SK-N-SH (cell line): ENCODE measurements around the gene ABHD12. TPM values are rescaled to one million over a fixed set of nuclear protein-coding genes. Genes with fewer than 3 reads are reported as not detected.

Experiments
- CTCF ChIA-PET: fragments of 300-600, 350-600 bp; formaldehyde crosslinking; extraction: SDS; loops from one replicate; lab custom pipeline; 2021; lab: Yijun Ruan, JAX
- POLR2A ChIA-PET: fragments of 350-600 bp; sonication (Branson Sonifier 250); formaldehyde crosslinking; extraction: SDS; loops from one replicate; lab custom pipeline; 2020; ENCODE audit warnings: antibody characterized with exemption, inconsistent platforms; lab: Yijun Ruan, JAX
- DNase-seq: peaks from one replicate; pipeline ENCODE4 v3.0.0; 2012
- H2AFZ ChIP-seq: fragments of 200-600 bp; sonication (generic); 2 replicates; pipeline ENCODE4 v1.8.1; 2016; ENCODE audit warnings: antibody characterized with exemption, mild to moderate bottlenecking, low read depth
- H3F3A ChIP-seq: fragments of 200-600 bp; sonication (generic); replicated peaks from 2 replicates; pipeline ENCODE3; 2016; ENCODE audit warnings: antibody characterized with exemption, mild to moderate bottlenecking; ENCODE audit not compliant: insufficient read depth
- H3K27ac ChIP-seq, 2 experiments: fragments of 200-500 bp in 1 of 2; fragments of 200-600 bp in 1 of 2; sonication (Bioruptor generic) in 1 of 2; sonication (generic), shearing (Covaris generic) in 1 of 2; 2 replicates each; pipeline versions ENCODE4 v1.5.1 to v1.6.1; 2014 to 2016; ENCODE audit warnings: low read depth in 2 of 2, inconsistent platforms in 1 of 2, low read length in 1 of 2, mild to moderate bottlenecking in 1 of 2, mixed read lengths in 1 of 2
- H3K27me3 ChIP-seq: fragments of 200-600 bp; sonication (generic), shearing (Covaris generic); 2 replicates; pipeline ENCODE4 v1.6.1; 2016; ENCODE audit warnings: mixed run types; ENCODE audit not compliant: insufficient read depth
- H3K36me3 ChIP-seq, 2 experiments: fragments of 200-500 bp in 1 of 2; fragments of 200-600 bp in 1 of 2; sonication (Bioruptor generic) in 1 of 2; sonication (generic) in 1 of 2; replicated peaks in 1 of 2; 2 replicates each; pipeline versions ENCODE3 to v1.5.1; 2014 to 2016; ENCODE audit warnings: low read length in 1 of 2, mild to moderate bottlenecking in 1 of 2; ENCODE audit not compliant: insufficient read depth in 2 of 2, control insufficient read depth in 1 of 2
- H3K4me1 ChIP-seq, 2 experiments: fragments of 200-500 bp in 1 of 2; fragments of 200-600 bp in 1 of 2; sonication (Bioruptor generic) in 1 of 2; sonication (generic), shearing (Covaris generic) in 1 of 2; 2 replicates each; pipeline versions ENCODE4 v1.5.1 to v1.6.1; 2014 to 2016; ENCODE audit warnings: low read depth in 1 of 2, low read length in 1 of 2, mixed run types in 1 of 2; ENCODE audit not compliant: insufficient read depth in 2 of 2, control insufficient read depth in 1 of 2
- H3K4me2 ChIP-seq: fragments of 200-600 bp; sonication (generic), shearing (Covaris generic); 2 replicates; pipeline ENCODE4 v1.6.1; 2017; ENCODE audit warnings: mixed run types
- H3K4me3 ChIP-seq, 2 experiments: fragments of 200-500 bp in 1 of 2; fragments of 200-600 bp in 1 of 2; sonication (Bioruptor generic) in 1 of 2; sonication (generic), shearing (Covaris generic) in 1 of 2; 2 replicates each; pipeline versions ENCODE4 v1.5.1 to v1.8.1; 2014 to 2016; ENCODE audit warnings: low read depth in 2 of 2, inconsistent platforms in 1 of 2, low read length in 1 of 2, mild to moderate bottlenecking in 1 of 2, mixed read lengths in 1 of 2, moderate library complexity in 1 of 2
- H3K79me2 ChIP-seq: fragments of 200-600 bp; sonication (generic); 2 replicates; pipeline ENCODE4 v1.8.1; 2017; ENCODE audit warnings: mild to moderate bottlenecking; ENCODE audit not compliant: insufficient read depth
- H3K9ac ChIP-seq: fragments of 200-600 bp; sonication (generic); 2 replicates; pipeline ENCODE4 v1.6.1; 2017; ENCODE audit warnings: mixed run types
- H3K9me2 ChIP-seq: fragments of 200-600 bp; sonication (generic); 2 replicates; pipeline ENCODE4 v1.6.1; 2017; ENCODE audit warnings: mixed run types
- H3K9me3 ChIP-seq: fragments of 200-600 bp; sonication (generic); 2 replicates; pipeline ENCODE4 v1.6.1; 2017; ENCODE audit warnings: mixed run types, mild to moderate bottlenecking, moderate library complexity
- H4K20me1 ChIP-seq: fragments of 200-600 bp; sonication (generic); 2 replicates; pipeline ENCODE4 v1.6.1; 2017; ENCODE audit warnings: mild to moderate bottlenecking, mixed run types; ENCODE audit not compliant: insufficient read depth
- CTCF ChIP-seq: fragments of 200-600 bp; sonication (generic); IDR thresholded peaks from 2 replicates; pipeline ENCODE4 v1.6.1; 2017; ENCODE audit warnings: antibody characterized with exemption, mild to moderate bottlenecking, moderate library complexity
- ELF1 ChIP-seq: IDR thresholded peaks from 2 replicates; pipeline ENCODE4 v1.4.0; 2012
- EP300 ChIP-seq, 2 experiments: IDR thresholded peaks; 2 replicates each; pipeline versions ENCODE4 v1.4.0 to v1.6.1; 2012; ENCODE audit warnings: borderline replicate concordance in 1 of 2, low read depth in 1 of 2, low read length in 1 of 2
- FOSL2 ChIP-seq: IDR thresholded peaks from 2 replicates; pipeline ENCODE4 v1.4.0; 2012; ENCODE audit warnings: low read depth, mild to moderate bottlenecking, moderate library complexity, borderline replicate concordance
- FOXJ3 ChIP-seq: sonication (generic); formaldehyde crosslinking; IDR thresholded peaks from 2 replicates; pipeline ENCODE4 v1.5.1; 2020; ENCODE audit warnings: mild to moderate bottlenecking, missing genetic modification reagents
- FOXM1 ChIP-seq: IDR thresholded peaks from 2 replicates; pipeline ENCODE4 v1.4.0; 2012; ENCODE audit warnings: low read depth, mild to moderate bottlenecking
- GATA2 ChIP-seq: sonication (generic); formaldehyde crosslinking; IDR thresholded peaks from 2 replicates; pipeline ENCODE4 v1.5.0; 2020; ENCODE audit warnings: mild to moderate bottlenecking, missing genetic modification reagents
- JUND ChIP-seq: IDR thresholded peaks from 2 replicates; pipeline ENCODE4 v1.4.0; 2012
- MAX ChIP-seq: IDR thresholded peaks from 2 replicates; pipeline ENCODE4 v1.4.0; 2012; ENCODE audit warnings: low read depth
- MEF2A ChIP-seq: IDR thresholded peaks from 2 replicates; pipeline ENCODE4 v1.4.0; 2012; ENCODE audit warnings: low read depth, borderline replicate concordance
- NFIC ChIP-seq: IDR thresholded peaks from 2 replicates; pipeline ENCODE4 v1.4.0; 2012; ENCODE audit warnings: borderline replicate concordance
- POLR2AphosphoS5 ChIP-seq: IDR thresholded peaks from 2 replicates; pipeline ENCODE4 v1.6.1; 2012; ENCODE audit warnings: low read depth, low read length
- RXRA ChIP-seq: IDR thresholded peaks from 2 replicates; pipeline ENCODE4 v1.4.0; 2012; ENCODE audit warnings: low read depth, mild to moderate bottlenecking, borderline replicate concordance
- SMC3 ChIP-seq: IDR thresholded peaks from 2 replicates; pipeline ENCODE4 v1.6.1; 2012; ENCODE audit warnings: low read depth, low read length, improper control_type of control experiment
- TEAD4 ChIP-seq: IDR thresholded peaks from 2 replicates; pipeline ENCODE4 v1.4.0; 2012; ENCODE audit warnings: mild to moderate bottlenecking, borderline replicate concordance; ENCODE audit not compliant: insufficient read depth
- YY1 ChIP-seq: IDR thresholded peaks from 2 replicates; pipeline ENCODE4 v1.4.0; 2012; ENCODE audit warnings: low read depth, mild to moderate bottlenecking
- WGBS: methylation state at CpG from one replicate; pipeline ENCODE4 v1.1.6; 2017; ENCODE audit warnings: low lambda C conversion rate; 5-methylcytosine and 5-hydroxymethylcytosine counted together
- polyA plus RNA-seq, 3 experiments: library from polyadenylated mRNA; depleted of rRNA; stranded (reverse); fragments of >200 nt; gene quantifications; 2 replicates each; pipeline ENCODE4 v1.2.3, GENCODE V29; 2012

The ABHD12 gene
- polyA plus RNA-seq, 1 of the 3 experiments (the other 2 are of a cell fraction): 33.5 TPM

- TF ChIP-seq FOXJ3 (CRISPR knock-in tag) (no peak), ELF1 (no peak), TEAD4 (no peak), RXRA (no peak)
- TF ChIP-seq, all 33 proteins: peak for 0
These were observed 109.1 kb downstream of the ABHD12 start (continued) for GRCh38 chr20:25281541-25281991.

GRCh38 chr20:25280574-25281535 is 109.8 kb downstream of the ABHD12 start:
- Histone ChIP-seq H3K27ac (peak overlapping the region in 1 of 2 experiments; percentile 72; a peak in 1 of 4 replicates), H3K79me2 (no peaks in the 10 kb centered on the region), H3F3A (no peaks in the 10 kb centered on the region), H3K36me3 (peaks cover 3 to 81% of the 10 kb centered on the region in 2 experiments), H3K9me3 (no peaks in the 10 kb centered on the region), H4K20me1 (no peaks in the 10 kb centered on the region), H3K9ac (no peak overlapping the region), H3K4me1 (peaks cover 0 to 16% of the 10 kb centered on the region in 2 experiments; a peak in 1 of 4 replicates), H3K9me2 (no peaks in the 10 kb centered on the region), H3K27me3 (no peaks in the 10 kb centered on the region), H3K4me2 (no peak overlapping the region), H3K4me3 (no peak overlapping the region), H2AFZ (no peak overlapping the region)
- TF ChIP-seq TEAD4 (no peak), GATA2 (CRISPR knock-in tag) (no peak), JUND (no peak), FOSL2 (no peak), NFIC (no peak), POLR2AphosphoS5 (no peak), MEF2A (no peak), CTCF (no peak), SMC3 (no peak), MAX (no peak), EP300 (IDR thresholded peaks at IDR 0.05; ENCODE audit: borderline replicate concordance in 1 of 2, low read depth in 1 of 2, low read length in 1 of 2) (no peak), YY1 (no peak), FOXM1 (no peak)
- POLR2A ChIA-PET: interaction anchor here (0.6 to 1.3 kb wide), 3 partner anchors 27 to 33 kb away, joined by 5 to 6 read pairs (median 5); partner anchors contain the start of gene PYGB
- CTCF ChIA-PET: interaction anchor here (1.0 to 8.2 kb wide), 5 partner anchors 14 to 285 kb away, joined by 3 to 46 read pairs (median 7); partner anchors contain the start of gene PYGB
- DNase-seq: no peak
- WGBS: 96% methylated on average over 28 of the region's 33 CpGs
